CD1c-positive myeloid dendritic cell (primary cell): ENCODE results near the gene BLTP2.
A peak's percentile ranks its signal among the peaks of the same experiment; 100 is the strongest.
"Not testable (repeated sequence)": the region's sequence is repeated elsewhere in the genome, so short reads cannot be mapped to it uniquely, and the experiment has no call there.

ENCODE experiments used
- DNase-seq: peaks from one replicate; pipeline ENCODE4 v3.0.0-alpha.2; 2016; ENCODE audit errors: extremely low spot score

BLTP2 gene

DNA sequence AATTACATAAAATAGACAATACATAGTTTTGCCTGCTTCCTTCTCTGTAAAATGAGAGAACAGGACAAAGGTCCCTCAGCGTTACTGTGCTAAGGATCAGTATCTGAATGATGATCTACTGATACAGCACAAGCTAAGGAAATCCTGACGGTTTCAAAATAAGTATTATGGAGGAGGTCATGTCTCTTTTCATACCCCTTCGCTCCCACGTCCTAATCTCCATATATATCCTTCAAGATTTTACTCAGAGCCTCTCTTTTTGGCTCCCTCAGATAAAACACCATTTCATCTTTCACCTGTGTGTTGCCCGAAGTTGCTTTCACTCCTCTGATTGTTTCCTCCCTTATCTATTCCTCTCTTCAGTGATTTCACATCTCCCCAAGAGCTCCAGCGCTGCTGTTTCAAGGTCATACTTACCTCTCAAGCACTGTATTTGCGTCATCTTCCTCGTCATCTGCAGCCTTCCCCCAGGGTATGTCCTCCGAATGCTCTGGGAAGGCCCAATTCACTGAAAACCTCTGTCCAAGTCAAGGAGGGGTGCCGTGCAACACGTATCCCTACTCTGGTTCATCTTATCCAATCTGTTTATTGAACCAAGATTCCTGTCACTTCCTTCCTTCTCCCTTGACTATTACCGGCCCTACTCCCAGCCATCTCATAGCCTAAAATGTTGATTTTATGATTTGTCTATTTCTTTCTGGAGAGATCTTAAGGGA lies 1.2 kb upstream of the BLTP2 start:
- no peak for DNase-seq

DNA sequence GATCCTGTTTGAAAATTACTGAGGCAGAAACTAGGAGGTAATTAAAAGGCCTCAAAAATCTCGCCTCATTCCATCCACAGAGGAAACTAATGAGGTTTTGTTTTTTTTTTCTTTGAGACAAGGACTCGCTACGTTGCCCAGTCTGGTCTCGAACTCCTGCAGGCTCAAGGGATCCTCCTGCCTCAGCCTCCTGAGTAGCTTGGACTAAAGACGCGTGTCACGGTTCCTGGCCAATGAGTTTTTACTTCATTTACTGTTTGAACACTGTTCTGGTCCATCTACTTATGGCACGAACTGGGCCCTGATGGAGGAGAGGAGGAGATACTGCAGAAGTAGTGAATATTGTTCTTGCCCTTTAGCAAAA lies 600 bp upstream of the BLTP2 start:
- DNase-seq: no peak

- DNase-seq: peak; percentile 87
Observed at GRCh38 chr17:28643983-28644786, 773 bp downstream of the BLTP2 start.

DNA sequence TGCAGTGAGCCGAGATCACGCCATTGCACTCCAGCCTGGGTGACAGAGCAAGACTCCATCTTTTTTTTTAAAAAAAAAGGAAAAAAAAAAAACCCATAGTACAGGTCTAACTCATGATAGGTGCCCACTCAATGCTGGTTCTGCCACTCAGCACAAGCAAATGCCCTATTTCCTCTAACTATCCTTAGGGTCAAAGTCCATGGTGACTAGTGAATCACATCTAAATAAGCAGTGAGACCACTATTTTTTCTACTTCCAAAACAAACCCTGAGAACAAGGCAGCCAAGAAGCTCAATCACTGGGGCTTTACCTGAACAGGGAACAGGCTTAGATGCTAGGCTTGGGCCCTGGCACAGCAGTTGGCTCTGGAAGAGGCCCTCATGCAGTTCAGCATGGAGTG lies 3.4 kb downstream of the BLTP2 start:
- no peak for DNase-seq

- DNase-seq: no peak
Observed at GRCh38 chr17:28635506-28635905, 9.5 kb downstream of the BLTP2 start.

- DNase-seq: peak; percentile 95
Observed at GRCh38 chr17:28634206-28634865, 10.6 kb downstream of the BLTP2 start.

DNA sequence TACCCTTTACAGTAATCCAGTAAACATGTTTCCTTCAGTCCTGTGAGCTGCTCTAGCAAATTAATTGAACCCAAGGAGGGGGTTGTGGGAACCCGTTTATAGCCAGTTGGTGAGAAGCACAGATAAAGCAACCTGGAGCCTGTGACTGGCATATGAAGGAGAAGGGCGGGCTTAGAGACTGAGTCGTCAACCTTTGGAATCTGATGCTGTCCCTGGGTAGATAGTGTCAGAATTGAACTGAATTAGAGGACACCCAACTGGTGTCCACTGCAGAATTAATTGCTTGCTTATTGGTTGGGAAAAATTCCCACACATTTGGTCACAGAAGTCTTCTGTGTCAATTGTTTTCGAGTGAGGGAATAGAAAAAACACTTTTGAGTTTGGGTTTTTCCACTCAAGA lies 18.1 kb downstream of the BLTP2 start:
- DNase-seq: no peak

DNA sequence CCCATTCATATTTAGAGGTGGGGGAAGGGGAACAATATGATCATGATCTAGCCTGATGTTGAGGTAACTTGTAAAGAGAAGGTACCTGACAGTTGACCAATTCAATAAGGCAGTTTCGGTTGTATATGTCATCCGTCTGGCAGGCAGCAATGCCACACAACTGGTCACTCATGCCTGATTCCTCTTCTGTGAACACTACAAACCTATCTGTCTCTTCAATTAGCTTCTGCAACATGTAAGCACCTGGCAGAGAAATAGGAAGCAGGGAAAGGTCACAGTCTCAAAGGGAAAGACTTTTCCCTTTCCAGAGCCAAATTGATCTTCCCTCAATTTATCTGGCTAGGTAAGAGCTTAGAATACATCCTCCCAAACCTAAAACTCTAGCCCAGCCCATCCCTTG lies 20.8 kb downstream of the BLTP2 start:
- no peak for DNase-seq

DNA sequence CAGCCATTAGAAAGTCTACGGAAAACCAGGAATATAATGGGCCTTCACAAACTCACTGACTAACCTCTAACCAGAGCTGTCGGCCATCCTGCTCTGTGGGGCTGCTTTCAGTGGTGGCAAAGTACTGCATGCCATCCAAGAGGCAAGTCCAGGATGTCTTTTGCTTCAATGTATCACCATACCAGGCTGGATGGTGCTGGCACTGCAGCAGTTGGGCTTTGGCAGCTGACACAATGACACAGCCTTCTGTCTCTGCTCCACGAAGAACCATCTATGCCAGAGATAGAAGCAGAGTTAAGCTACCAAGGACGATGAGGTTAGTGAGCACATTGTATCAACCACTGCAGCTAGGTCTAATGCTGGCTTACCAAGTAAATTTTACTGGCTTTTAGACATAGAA lies 21.3 kb downstream of the BLTP2 start:
- DNase-seq: no peak

DNA sequence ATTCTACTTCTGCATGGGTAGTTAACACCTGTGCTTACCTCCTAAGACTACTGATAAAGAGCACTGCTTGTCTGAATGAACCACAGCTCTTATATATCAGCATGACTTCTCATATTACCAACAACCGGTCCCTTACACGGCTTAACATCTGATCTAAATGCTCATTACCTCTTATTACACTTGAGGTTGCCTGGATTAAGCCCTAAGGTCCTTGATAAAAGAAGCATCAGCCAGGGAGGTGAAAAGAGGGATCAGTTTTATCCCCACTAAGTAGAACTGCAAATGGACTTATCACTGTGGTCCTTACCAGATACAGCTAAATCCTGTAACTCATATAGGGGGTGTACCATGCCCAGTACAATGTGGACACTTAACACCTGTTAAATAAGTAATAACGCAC lies 22.8 kb downstream of the BLTP2 start:
- DNase-seq: no peak

- no peak for DNase-seq
Observed at GRCh38 chr17:28620010-28620409, 24.9 kb downstream of the BLTP2 start.

- no peak for DNase-seq
Observed at GRCh38 chr17:28618464-28618863, 26.5 kb downstream of the BLTP2 start.

- no peak for DNase-seq
Observed at GRCh38 chr17:28616281-28616680, 28.7 kb downstream of the BLTP2 start.

DNA sequence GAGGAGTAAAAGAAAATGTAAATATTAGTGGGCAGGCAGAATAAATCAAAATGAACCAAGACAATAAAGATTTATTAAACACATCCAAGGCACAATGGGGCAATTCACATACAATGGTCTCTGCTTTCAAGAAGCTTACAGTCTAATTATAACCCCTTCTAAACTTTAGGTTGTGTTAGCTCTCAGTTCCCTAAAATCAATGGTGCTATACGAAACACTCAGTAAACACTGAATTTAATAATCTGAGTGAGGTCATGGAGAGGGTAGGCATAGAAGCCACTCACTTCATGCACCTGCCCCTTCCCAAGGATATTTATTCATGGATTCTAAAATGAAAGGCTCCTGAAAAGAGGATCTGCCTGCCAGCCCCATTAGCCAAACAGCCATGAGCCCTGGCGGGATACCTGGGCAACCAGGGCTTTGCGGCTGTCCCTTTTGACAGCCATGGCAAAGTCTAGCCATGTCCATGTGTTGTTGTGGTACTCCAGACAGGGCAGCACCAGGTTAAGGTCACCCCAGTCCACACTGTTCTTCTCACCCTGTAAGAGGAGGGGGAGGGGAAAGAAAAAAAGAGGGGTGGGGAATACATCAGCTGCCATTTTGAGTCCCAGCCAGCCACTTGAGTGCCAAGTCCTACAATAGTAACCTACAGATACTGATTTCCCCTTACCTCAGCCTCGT lies 29.6 kb downstream of the BLTP2 start:
- DNase-seq: no peak

DNA sequence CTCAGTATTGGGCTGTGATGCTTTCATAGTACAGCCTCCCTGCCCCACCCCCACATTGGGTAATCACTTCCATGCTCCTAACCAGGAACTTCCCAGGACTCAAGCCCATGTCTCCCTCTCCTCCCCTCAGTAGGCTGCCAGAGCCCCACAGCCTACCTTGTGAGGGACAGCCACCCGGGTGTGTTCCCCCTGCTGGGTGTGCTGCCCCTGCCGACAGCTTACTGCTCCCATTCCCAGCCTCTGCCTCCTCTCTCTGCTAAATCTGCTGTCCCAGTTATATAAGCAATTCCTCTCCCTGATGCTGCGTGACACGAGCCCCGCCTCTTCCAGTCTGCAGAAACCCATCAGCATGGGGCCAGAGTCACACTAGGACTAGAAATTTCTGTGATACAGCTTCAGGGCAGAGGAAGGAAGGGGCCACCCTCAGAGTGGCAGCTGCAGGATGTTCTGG lies 31.0 kb downstream of the BLTP2 start, which contains the start of gene RSKR:
Gene RSKR (minus strand): TSS at position 255 of the 451 bp plus-strand sequence. CDS start 24 bp downstream, at position 231.
- no peak for DNase-seq

GRCh38 chr17:28612936-28613872 lies 31.8 kb downstream of the BLTP2 start:
- no peak for DNase-seq

DNA sequence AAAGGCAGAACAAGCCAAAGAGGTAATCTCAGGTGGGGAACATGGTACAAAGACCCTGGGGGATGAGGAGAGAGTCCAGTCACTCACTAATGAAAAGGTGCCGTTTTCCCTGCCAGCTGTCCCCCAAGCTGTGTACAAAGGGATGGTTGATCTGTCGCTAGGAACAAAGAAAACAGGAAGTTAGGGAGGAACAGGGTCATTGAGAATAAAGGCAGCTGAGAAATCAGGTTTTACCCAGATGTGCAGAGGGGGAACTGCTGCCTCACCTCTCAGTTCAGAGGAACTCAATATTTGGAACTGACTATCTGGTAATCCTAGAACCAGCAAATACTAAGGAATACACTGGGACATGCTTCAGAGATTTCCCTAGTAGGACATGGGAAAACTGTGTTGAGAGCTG lies 32.4 kb downstream of the BLTP2 start:
- no peak for DNase-seq

DNA sequence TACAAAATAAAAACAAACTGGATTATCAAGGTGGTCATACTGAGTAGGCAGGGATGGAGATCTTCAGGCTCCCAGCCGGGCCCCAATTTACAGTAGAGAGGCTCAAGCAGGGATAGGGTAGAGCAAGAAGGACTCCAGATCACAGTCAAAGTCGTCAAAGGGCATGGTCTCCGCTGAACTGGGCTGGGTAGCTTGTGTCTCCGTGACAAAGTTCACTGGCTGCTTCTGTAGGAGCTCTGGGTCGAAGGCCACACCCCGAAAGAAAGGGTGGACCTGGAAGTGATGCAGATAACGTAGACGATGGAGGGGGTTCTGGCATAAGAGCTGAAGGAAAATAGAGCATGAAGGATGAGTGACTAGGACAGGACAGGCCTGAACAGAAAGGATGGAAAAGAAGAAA lies 34.6 kb downstream of the BLTP2 start:
- no peak for DNase-seq

DNA sequence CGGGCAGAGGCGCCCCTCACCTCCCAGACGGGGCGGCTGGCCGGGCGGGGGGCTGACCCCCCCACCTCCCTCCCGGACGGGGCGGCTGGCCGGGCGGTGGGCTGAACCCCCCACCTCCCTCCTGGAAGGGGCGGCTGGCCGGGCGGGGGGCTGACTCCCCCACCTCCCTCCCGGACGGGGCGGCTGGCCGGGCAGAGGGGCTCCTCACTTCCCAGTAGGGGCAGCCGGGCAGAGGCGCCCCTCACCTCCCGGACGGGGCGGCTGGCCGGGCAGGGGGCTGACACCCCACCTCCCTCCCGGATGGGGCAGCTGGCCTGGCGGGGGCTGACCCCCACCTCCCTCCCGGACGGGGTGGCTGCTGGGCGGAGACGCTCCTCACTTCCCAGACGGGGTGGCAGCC lies 40.9 kb downstream of the BLTP2 start:
- not testable (repeated sequence) for DNase-seq

DNA sequence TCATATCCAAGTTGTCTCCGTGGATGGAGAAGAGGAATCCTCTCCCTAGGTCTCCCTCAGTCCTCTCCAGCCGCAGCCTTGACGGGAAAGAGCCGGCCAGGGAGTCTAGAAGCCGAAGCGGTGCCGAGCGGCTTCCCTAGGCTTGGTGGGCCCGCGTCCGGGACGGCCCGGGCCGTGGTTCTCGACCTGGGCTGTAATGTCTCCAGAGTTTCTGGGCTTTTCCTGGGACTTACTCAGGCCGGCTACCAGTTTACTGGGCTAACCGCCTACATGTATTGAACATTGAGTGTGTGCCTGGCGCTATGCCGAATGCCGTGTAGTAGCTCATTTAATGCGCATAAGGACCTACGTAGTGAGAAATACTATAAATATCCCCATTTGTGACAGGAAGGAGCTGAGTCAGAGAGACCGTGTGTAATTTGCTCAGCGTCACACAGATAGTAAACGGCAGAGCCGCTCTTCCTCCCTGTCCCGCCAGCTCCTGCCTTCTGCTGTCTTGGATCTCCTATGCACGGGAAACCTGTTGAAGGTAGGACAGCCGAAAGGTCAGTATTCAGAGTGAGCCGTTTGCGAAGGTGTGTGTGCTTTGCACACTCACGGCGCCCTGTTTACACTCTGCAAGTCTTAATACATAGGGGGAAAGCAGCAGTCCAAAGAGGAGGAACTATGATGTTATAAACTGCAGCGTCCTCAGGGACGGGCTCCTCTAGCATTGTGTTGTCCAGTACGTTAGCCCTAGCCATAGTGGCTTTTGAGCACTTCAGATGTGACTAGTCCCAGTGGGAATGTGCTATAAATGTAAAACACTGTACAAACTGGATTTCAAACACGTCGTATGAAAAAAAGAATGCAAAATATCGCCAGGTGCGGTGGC lies 45.4 kb downstream of the BLTP2 start:
- peak; percentile 92 for DNase-seq
